H1 (cell line): ENCODE results near the gene SNED1. TPM values are rescaled to one million over a fixed set of nuclear protein-coding genes. Genes with fewer than 3 reads are reported as not detected.

Experiments used
- CTCF ChIA-PET: fragments of 300-600 bp; sonication (Branson Sonifier 250); formaldehyde crosslinking; loops from one replicate; lab custom pipeline; 2021; ENCODE audit not compliant: partially characterized antibody; lab: Charles Lee
- POLR2A ChIA-PET: fragments of 300-600 bp; sonication (Branson Sonifier 250); formaldehyde crosslinking; loops from one replicate; lab custom pipeline; 2021; ENCODE audit warnings: inconsistent platforms; ENCODE audit not compliant: partially characterized antibody; lab: Charles Lee
- DNase-seq, 2 experiments: peaks; one replicate each; pipeline versions ENCODE4 v3.0.0 to v3.0.0-alpha.2; 2010 to 2022; ENCODE audit warnings: low spot score in 2 of 2, low read depth in 1 of 2, mixed read lengths in 1 of 2
- FAIRE-seq: peaks from 2 replicates; lab custom pipeline; 2011; peaks lifted over from hg19 to GRCh38; lab: Jason Lieb, UNC
- H2AFZ ChIP-seq: 2 replicates; pipeline ENCODE4 v1.8.1; 2012; ENCODE audit warnings: low read length, inconsistent platforms
- H2AK5ac ChIP-seq: 2 replicates; pipeline ENCODE4 v1.6.1; 2013; ENCODE audit warnings: low read depth, low read length
- H2BK120ac ChIP-seq: replicated peaks from 2 replicates; pipeline ENCODE3; 2013; ENCODE audit warnings: low read depth, low read length, inconsistent platforms
- H2BK12ac ChIP-seq: 2 replicates; pipeline ENCODE4 v1.6.1; 2013; ENCODE audit warnings: low read depth, low read length
- H2BK15ac ChIP-seq: 2 replicates; pipeline ENCODE4 v1.6.1; 2013; ENCODE audit warnings: low read length
- H2BK20ac ChIP-seq: 2 replicates; pipeline ENCODE4 v1.6.1; 2013; ENCODE audit warnings: low read length
- H2BK5ac ChIP-seq: 2 replicates; pipeline ENCODE4 v1.6.1; 2013; ENCODE audit warnings: low read depth, low read length
- H3K14ac ChIP-seq: 2 replicates; pipeline ENCODE4 v1.6.1; 2013; ENCODE audit warnings: inconsistent platforms; ENCODE audit not compliant: insufficient read length
- H3K18ac ChIP-seq: 2 replicates; pipeline ENCODE4 v1.6.1; 2013; ENCODE audit warnings: low read length; ENCODE audit errors: extremely low read depth
- H3K23ac ChIP-seq: 2 replicates; pipeline ENCODE4 v1.6.1; 2013; ENCODE audit warnings: inconsistent platforms; ENCODE audit not compliant: insufficient read length
- H3K23me2 ChIP-seq: 2 replicates; pipeline ENCODE4 v1.6.1; 2013; ENCODE audit warnings: low read depth, low read length
- H3K27ac ChIP-seq: 2 replicates; pipeline ENCODE4 v1.6.1; 2011; ENCODE audit warnings: low read depth, low read length, inconsistent platforms
- H3K27me3 ChIP-seq, 4 experiments: replicated peaks in 1 of 4; 1 replicate in 1 of 4; 2 replicates in 3 of 4; pipeline versions ENCODE4 v1.6.1 to v1.8.1; 2011 to 2013; ENCODE audit warnings: low read length in 3 of 4, mild to moderate bottlenecking in 3 of 4, inconsistent platforms in 2 of 4, mixed read lengths in 2 of 4, moderate library complexity in 1 of 4; ENCODE audit not compliant: control insufficient read depth in 3 of 4, insufficient read depth in 3 of 4; ENCODE audit errors: extremely low read depth in 1 of 4
- H3K36me3 ChIP-seq, 4 experiments: 2 replicates each; pipeline versions ENCODE4 v1.6.1 to v1.8.1; 2011 to 2013; ENCODE audit warnings: mild to moderate bottlenecking in 4 of 4, low read length in 3 of 4, moderate library complexity in 2 of 4, control low read depth in 1 of 4, inconsistent platforms in 1 of 4; ENCODE audit not compliant: insufficient read depth in 4 of 4, control insufficient read depth in 2 of 4
- H3K4ac ChIP-seq: replicated peaks from 2 replicates; pipeline ENCODE3; 2013; ENCODE audit warnings: low read length, low read depth, mixed read lengths, inconsistent platforms; ENCODE audit not compliant: insufficient read length
- H3K4me1 ChIP-seq, 4 experiments: replicated peaks in 1 of 4; 1 replicate in 1 of 4; 2 replicates in 3 of 4; pipeline versions ENCODE4 v1.6.1 to v1.8.1; 2011 to 2013; ENCODE audit warnings: low read length in 3 of 4, inconsistent platforms in 2 of 4, mixed read lengths in 1 of 4; ENCODE audit not compliant: insufficient read depth in 4 of 4, control insufficient read depth in 3 of 4
- H3K4me2 ChIP-seq, 2 experiments: 2 replicates each; pipeline versions ENCODE4 v1.6.1 to v1.8.1; 2011 to 2013; ENCODE audit warnings: low read depth in 2 of 2, low read length in 2 of 2, control low read depth in 1 of 2, inconsistent platforms in 1 of 2, mild to moderate bottlenecking in 1 of 2; ENCODE audit not compliant: insufficient read depth in 1 of 2
- H3K4me3 ChIP-seq, 4 experiments: fragments of 200-600, 300-600 bp in 1 of 4; sonication (generic), shearing (Covaris generic), sonication (Bioruptor Twin) in 1 of 4; 2 replicates each; pipeline versions ENCODE4 v1.5.1 to v1.8.1; 2011 to 2016; ENCODE audit warnings: low read length in 4 of 4, low read depth in 3 of 4, control low read depth in 2 of 4, inconsistent platforms in 2 of 4, mild to moderate bottlenecking in 2 of 4, mixed read lengths in 1 of 4, moderate library complexity in 1 of 4; ENCODE audit not compliant: insufficient read depth in 2 of 4; ENCODE audit errors: extremely low read depth in 1 of 4
- H3K56ac ChIP-seq: replicated peaks from 2 replicates; pipeline ENCODE3; 2013; ENCODE audit warnings: low read depth, mild to moderate bottlenecking, mixed read lengths, low read length, inconsistent platforms; ENCODE audit not compliant: insufficient read length
- H3K79me1 ChIP-seq: 2 replicates; pipeline ENCODE4 v1.6.1; 2013; ENCODE audit warnings: low read depth, low read length, control low read depth
- H3K79me2 ChIP-seq, 2 experiments: 2 replicates each; pipeline versions ENCODE4 v1.6.1 to v1.8.1; 2012 to 2013; ENCODE audit warnings: low read length in 2 of 2, mild to moderate bottlenecking in 2 of 2, inconsistent platforms in 1 of 2; ENCODE audit not compliant: insufficient read depth in 2 of 2, control insufficient read depth in 1 of 2
- H3K9ac ChIP-seq, 4 experiments: replicated peaks in 1 of 4; 1 replicate in 1 of 4; 2 replicates in 3 of 4; pipeline versions ENCODE4 v1.6.1 to v1.8.1; 2011 to 2013; ENCODE audit warnings: low read depth in 3 of 4, low read length in 3 of 4, control low read depth in 2 of 4, mild to moderate bottlenecking in 2 of 4, moderate library complexity in 2 of 4, inconsistent platforms in 1 of 4; ENCODE audit errors: extremely low read depth in 1 of 4
- H3K9me3 ChIP-seq, 2 experiments: 2 replicates each; pipeline versions ENCODE4 v1.6.1 to v1.8.1; 2012 to 2013; ENCODE audit warnings: mild to moderate bottlenecking in 2 of 2, moderate library complexity in 2 of 2, control low read depth in 1 of 2, inconsistent platforms in 1 of 2, low read depth in 1 of 2, low read length in 1 of 2, mixed read lengths in 1 of 2; ENCODE audit not compliant: insufficient read depth in 2 of 2
- H4K20me1 ChIP-seq, 2 experiments: replicated peaks in 1 of 2; 2 replicates each; pipeline versions ENCODE3 to v1.8.1; 2011 to 2013; ENCODE audit warnings: inconsistent platforms in 2 of 2, low read length in 2 of 2, mild to moderate bottlenecking in 1 of 2; ENCODE audit not compliant: insufficient read depth in 2 of 2, control insufficient read depth in 1 of 2
- H4K5ac ChIP-seq: 2 replicates; pipeline ENCODE4 v1.6.1; 2013; ENCODE audit warnings: low read length, low read depth, mixed read lengths, inconsistent platforms; ENCODE audit not compliant: insufficient read length
- H4K8ac ChIP-seq: 2 replicates; pipeline ENCODE4 v1.8.0; 2013; ENCODE audit warnings: mild to moderate bottlenecking, moderate library complexity, low read length, inconsistent platforms; ENCODE audit not compliant: insufficient read depth; ENCODE audit errors: extremely low read depth
- H4K91ac ChIP-seq: replicated peaks from 2 replicates; pipeline ENCODE3; 2013; ENCODE audit warnings: low read length, mixed read lengths, inconsistent platforms; ENCODE audit not compliant: insufficient read length
- CBX8 ChIP-seq: fragments of 300-800, 300-1000 bp; sonication (generic); IDR thresholded peaks from 2 replicates; pipeline ENCODE4 v1.7.1; 2016; ENCODE audit warnings: low read depth, low read length, borderline replicate concordance
- CTBP2 ChIP-seq: IDR thresholded peaks from 2 replicates; pipeline ENCODE4 v1.7.0; 2011; ENCODE audit warnings: borderline replicate concordance, mild to moderate bottlenecking, moderate library complexity, mixed read lengths, low read length; ENCODE audit not compliant: insufficient read depth, insufficient read length
- MAX ChIP-seq: IDR thresholded peaks from 2 replicates; pipeline ENCODE4 v1.6.1; 2012; ENCODE audit warnings: inconsistent platforms
- NANOG ChIP-seq: IDR thresholded peaks from 2 replicates; pipeline ENCODE4 v1.6.1; 2011; ENCODE audit warnings: low read length, low read depth, mild to moderate bottlenecking, inconsistent platforms; ENCODE audit not compliant: insufficient read depth, poor library complexity, severe bottlenecking
- POU5F1 ChIP-seq: IDR thresholded peaks from 2 replicates; pipeline ENCODE4 v1.6.1; 2011; ENCODE audit warnings: low read depth, mild to moderate bottlenecking, low read length, moderate library complexity
- SAP30 ChIP-seq: fragments of 300-600 bp; sonication (generic); IDR thresholded peaks from 2 replicates; pipeline ENCODE4 v1.7.1; 2012; ENCODE audit warnings: low read length, moderate library complexity, mild to moderate bottlenecking, inconsistent platforms; ENCODE audit not compliant: insufficient read depth, insufficient replicate concordance
- SRF ChIP-seq: IDR thresholded peaks from 2 replicates; pipeline ENCODE4 v1.6.1; 2011; ENCODE audit warnings: mild to moderate bottlenecking, low read depth, low read length, moderate library complexity
- TAF1 ChIP-seq: IDR thresholded peaks from 2 replicates; pipeline ENCODE4 v1.6.1; 2011; ENCODE audit warnings: mild to moderate bottlenecking, low read depth, low read length
- TCF12 ChIP-seq: IDR thresholded peaks from 2 replicates; pipeline ENCODE4 v1.6.1; 2011; ENCODE audit warnings: low read depth, mild to moderate bottlenecking, low read length
- USF2 ChIP-seq: IDR thresholded peaks from 2 replicates; pipeline ENCODE4 v1.6.1; 2011; ENCODE audit warnings: low read length, improper control_type of control experiment
- WGBS, 2 experiments: shearing (Covaris generic) in 1 of 2; methylation state at CpG; one replicate each; pipeline versions ENCODE4 v1.1.6 to v1.1.7; 2013 to 2015; ENCODE audit warnings: low lambda C conversion rate in 2 of 2, mixed read lengths in 2 of 2, inconsistent platforms in 1 of 2, low coverage in 1 of 2, missing lambda C conversion rate in 1 of 2; ENCODE audit not compliant: insufficient replicate concordance in 2 of 2, insufficient coverage in 1 of 2, insufficient read length in 1 of 2; ENCODE audit errors: extremely low coverage in 1 of 2, missing lambda C conversion rate in 1 of 2; 5-methylcytosine and 5-hydroxymethylcytosine counted together
- polyA plus RNA-seq, 7 experiments: library from polyadenylated mRNA; depleted of rRNA in 3 of 7; stranded (reverse) in 5 of 7; unstranded in 2 of 7; fragments of >200 nt in 5 of 7; fragments of 200-250 nt in 2 of 7; gene quantifications; 1 replicate in 5 of 7; 2 replicates in 1 of 7; 4 replicates in 1 of 7; pipeline versions ENCODE4 v1.2.1 to v1.2.3, GENCODE V29; 2011 to 2013; ENCODE audit warnings: missing spikeins in 2 of 7, mixed read lengths in 2 of 7
- total RNA-seq: library from RNA; stranded (reverse); fragmentation: NEBNext Ultra II Directional; extraction: Animal tissue kit (Norgen Biotek cat#: 25700); gene quantifications from 2 replicates; pipeline ENCODE4 v1.2.1, GENCODE V29; 2021

SNED1 gene
- total and polyA plus RNA-seq, 2 of the 8 experiments (the other 6 are each of a cell fraction or from before 2014, with no cell fraction given), result 1.9 TPM

DNA sequence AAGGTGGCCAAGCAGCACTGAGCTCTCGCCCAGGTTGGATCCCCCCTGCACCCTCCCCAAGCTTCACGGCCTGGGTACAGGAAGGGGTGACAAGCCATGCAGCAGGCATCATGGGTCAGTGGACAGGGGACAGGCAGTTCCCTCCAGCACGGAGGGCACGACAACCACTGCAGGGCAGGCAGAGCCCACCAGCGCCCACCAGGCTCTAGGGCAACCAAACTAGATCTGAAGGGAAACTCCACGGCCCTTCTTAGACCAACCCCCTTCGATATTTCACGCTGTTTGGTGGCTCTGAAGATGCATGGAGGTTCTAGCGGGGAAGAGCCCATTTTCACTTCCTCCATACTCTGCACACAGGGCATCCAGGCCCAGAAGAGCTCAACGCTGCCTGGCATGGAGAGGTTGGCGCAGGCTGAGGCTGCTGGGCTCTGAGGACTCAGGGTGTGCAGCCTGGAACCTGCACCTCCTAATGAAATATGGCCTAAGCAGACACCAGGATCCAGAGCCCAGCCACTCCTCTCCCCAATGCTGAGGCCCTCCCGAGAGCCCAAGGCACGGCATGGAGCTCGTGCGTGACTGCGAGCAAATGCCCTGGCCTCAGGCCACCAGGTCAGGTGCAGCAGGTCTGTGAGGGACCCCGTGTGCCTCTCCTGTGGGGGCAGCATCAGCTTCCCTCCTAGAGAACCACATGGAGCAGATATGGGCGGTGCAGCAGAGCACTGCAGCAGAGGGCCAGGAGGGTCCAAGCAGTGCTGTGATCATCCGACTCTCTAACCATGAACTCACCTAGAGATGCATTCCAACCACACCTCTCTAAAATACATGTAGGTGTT, 112.4 kb downstream of the SNED1 start:
- Histone ChIP-seq H2BK120ac (no peak overlapping the region), H4K8ac (no peak overlapping the region), H3K4ac (no peak overlapping the region), H3K4me2 (no peak overlapping the region), H3K23ac (no peak overlapping the region), H2BK20ac (no peak overlapping the region), H2BK5ac (no peak overlapping the region; the same call in 1 of the 2 replicates), H3K79me2 (no peaks in the 10 kb centered on the region), H4K20me1 (peaks cover 3 to 6% of the 10 kb centered on the region in 2 experiments), H3K23me2 (no peaks in the 10 kb centered on the region; the same call in 1 of the 2 replicates), H3K56ac (no peak overlapping the region), H4K5ac (no peak overlapping the region), H3K14ac (no peak overlapping the region), H2AFZ (no peak overlapping the region), H2BK15ac (no peak overlapping the region), H4K91ac (no peak overlapping the region), H3K18ac (no peak overlapping the region), H3K9ac (no peak overlapping the region), H3K36me3 (peaks cover 0 to 29% (median 6%) of the 10 kb centered on the region in 4 experiments; a peak in 4 of 8 replicates), H3K4me1 (no peaks in the 10 kb centered on the region), H3K9me3 (no peaks in the 10 kb centered on the region), H3K27ac (no peak overlapping the region), H3K4me3 (no peak overlapping the region), H2AK5ac (no peak overlapping the region), H3K27me3 (no peaks in the 10 kb centered on the region), H2BK12ac (no peak overlapping the region), H3K79me1 (no peaks in the 10 kb centered on the region; the same call in 1 of the 2 replicates)
- ChIA-PET CTCF (interaction anchor here (0.6 to 0.8 kb wide), 2 partner anchors 15 to 33 kb away, joined by 3 to 5 read pairs; no protein-coding TSS in a partner anchor), POLR2A (interaction anchor here (0.6 to 1.7 kb wide), 2 partner anchors 15 to 375 kb away, joined by 5 read pairs; no protein-coding TSS in a partner anchor)
- FAIRE-seq (no peak), DNase-seq (no peak)
- 86% methylated on average over 19 of the region's 19 CpGs; no CpG with 5 or more reads in 1 of the 2 experiments for WGBS, 2 experiments
- no peak for TF ChIP-seq USF2
- TF ChIP-seq TCF12, result no peak
- no peak for TF ChIP-seq TAF1
- no peak for TF ChIP-seq CTBP2
- TF ChIP-seq CBX8, result no peak
- no peak for TF ChIP-seq SRF
- no peak for TF ChIP-seq POU5F1
- TF ChIP-seq MAX, result no peak
- TF ChIP-seq SAP30, result no peak
- no peak for TF ChIP-seq NANOG
